Activated CD4-positive, alpha-beta T cell treated with anti-CD3 and anti-CD28 coated beads, Interleukin-2, amount 50 U/mL, for 24 hours (primary cell): ENCODE data around the gene COPZ1.

Source experiments
- DNase-seq, 2 donors: peaks; one replicate each; pipeline ENCODE4 v3.0.0-alpha.2; 2020; ENCODE audit warnings: low read depth in 1 of 2, low spot score in 1 of 2

Gene COPZ1

DNA sequence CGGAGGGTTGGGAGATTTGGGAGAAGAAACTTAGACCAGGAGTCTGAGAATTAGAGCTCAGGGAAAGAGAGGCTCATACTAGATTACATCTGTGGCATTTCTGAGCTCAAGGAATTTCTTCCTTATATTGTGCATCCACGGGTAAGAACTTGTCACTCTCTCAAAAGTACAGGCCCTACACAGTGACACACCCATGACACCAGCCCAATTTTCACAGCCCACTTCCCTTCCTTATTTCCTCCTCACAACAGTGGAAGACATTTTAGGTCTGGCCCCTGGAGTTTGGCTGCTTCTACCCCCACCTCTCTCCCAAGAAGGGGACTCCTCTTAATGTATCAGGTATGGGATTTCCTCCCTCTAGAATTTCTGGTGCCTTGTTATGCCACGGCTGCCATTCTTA is 68.8 kb downstream of the COPZ1 start:
- DNase-seq, result no peak

DNA sequence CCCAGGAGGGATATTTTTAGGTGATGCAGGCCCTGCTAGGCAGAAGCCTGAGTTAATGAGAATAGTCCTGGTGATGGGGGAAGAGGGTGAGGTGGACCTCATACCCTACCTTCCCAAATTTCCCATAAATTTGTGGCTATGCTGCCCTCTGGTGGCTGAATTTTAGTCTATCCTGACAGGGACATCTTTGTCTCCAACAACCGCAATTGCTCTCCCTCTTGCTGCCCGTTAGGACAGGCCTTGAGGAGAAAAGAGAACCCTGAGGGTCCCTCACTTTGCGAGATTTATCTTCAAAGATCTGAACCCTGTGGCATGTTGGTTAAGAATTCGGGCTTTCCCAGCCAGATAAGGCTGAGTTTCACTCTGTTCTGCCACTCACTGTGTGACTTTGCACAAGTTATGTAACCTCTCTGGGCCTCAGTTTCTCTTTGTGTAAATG is 69.4 kb downstream of the COPZ1 start:
- DNase-seq, result peak in 1 of 2 donors; percentile 51

DNA sequence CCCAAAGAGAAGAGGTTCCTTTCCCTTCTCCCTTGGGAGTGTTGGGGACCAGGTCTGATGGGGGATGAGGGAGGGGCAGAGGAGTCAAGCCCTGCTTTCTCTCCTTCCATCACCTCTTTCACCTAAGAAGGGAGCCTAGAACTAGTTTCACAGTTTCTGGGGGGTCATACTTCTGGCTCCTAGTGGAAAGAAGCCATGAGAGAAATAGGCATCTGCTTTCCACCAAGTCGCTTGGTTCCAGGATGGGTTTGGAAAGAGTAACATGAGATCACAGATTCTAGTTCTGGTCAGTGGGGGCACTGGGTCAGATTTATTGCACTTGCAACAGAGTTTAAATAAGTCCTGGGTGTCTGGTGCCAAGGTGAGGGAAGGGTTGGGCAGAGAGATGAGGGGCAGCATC is 70.1 kb downstream of the COPZ1 start:
- no peak for DNase-seq

DNA sequence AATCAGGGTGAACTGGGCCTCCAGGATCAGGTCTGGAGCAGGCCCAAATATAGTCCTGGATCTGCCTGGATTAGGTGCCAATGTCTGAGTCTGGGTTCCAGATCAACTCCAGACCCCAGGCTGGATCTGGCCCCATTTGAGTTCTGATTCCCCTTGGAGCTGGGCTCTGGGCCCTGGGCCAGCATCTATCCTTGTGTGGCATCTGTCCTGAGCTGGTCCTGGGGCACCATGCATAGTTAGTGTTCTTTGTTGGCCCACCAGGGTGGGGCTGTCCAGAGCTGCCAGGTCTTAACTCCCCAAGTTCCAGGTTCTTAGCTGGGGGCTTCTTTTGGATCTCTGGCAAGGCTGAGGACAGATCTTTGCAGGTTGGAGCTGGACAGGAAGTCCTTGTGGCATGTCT is 70.6 kb downstream of the COPZ1 start:
- no peak for DNase-seq

DNA sequence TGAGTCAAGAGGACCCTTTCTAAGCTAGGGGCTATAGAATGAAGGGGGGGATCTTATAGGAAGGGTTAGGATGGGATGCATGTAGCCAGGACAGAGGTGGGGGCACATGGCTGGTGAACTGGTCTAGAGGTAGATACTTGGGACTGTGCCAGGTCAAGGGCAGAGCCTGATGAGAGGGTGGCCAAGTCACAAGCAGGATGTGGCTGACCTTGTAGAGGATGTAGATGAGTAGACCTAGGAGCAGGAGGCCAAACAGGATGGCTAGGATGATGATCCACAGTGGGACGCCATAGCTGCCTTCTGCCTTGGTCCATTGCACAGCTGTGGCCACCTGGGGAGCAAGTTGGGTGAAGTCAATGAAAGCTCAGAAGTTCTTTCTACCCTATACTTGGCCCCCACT is 72.2 kb downstream of the COPZ1 start:
- no peak for DNase-seq

DNA sequence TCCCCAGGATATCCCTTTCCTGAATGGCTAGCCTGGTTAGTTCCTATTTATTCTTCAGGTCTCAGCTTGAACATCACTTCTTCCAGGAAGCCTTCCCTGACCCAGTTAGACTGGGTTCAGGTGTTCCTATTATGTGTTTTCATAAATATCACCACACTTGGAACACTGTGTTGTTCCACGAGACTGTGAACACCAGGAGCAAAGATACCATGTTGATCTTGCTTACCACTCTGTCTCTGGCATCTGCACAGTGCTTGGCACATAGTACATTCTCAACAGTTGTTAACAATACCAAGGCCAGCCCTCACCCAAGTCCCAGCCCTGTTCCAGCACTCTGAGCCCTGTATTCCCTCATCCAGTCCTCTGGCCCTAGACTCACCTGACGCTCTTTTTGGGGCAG is 73.3 kb downstream of the COPZ1 start:
- no peak for DNase-seq

DNA sequence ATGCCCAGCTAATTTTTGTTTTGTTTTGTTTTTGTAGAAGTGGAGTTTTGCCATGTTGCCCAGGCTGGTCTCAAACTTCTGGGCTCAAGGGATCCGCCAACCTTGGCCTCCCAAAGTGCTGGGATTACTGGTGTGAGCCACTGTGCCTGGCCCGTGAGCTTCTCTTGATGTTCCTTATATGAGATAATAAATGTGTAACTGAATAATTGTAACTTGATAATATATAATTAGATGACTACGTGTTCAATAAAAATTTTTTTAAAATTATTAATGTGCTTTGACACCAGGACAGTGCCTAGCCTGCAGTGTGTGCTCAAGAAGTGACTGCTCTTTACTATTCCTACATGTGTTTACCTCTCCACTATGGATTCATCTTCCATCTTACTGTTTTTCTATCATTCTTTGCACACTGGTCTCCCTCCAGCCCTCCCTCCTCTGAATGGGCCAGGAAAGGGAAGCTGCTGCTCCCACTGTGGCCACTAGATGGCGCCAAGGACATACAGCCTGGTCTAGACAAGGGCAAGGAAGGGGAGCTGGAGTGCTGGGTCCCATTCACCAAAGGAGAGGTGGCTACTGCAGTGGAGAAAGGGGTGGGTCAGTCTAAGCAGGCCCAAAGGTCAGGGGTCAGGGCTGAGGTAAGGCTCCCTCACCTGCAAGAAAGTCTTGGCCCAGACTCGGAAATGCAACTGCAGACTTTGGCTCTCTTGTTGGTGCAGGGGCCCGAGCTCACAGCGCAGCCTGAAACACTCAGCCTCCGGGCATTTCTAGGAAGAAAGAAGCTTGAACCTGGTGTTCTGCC is 74.3 kb downstream of the COPZ1 start:
- peak; percentile 85 to 89 for DNase-seq

DNA sequence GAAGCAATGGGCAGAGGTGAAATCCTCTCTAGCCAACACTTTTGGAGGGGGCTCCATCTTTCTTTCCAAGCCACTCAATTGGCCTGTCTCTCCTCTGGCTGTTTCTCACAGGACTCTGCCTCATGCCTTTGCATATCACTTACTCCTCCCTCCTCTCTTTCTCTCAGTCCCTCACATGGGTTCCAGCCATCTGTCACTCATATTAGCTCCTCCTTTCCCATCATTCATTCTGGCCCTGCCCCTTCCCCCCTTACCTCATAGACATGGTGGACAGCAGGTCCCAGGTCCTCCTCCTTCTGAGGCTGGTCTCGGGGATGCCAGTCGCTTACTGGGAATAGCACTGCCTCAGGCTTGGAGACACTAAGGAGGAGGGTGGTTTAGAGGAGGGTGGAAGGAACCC is 76.2 kb downstream of the COPZ1 start:
- no peak for DNase-seq
